HG02981 (cell line): ENCODE data around the gene LAG3.

Experiments used
- ATAC-seq: cut with Tn5 transposase; IDR thresholded peaks from one replicate; pipeline ENCODE4 v1.9.1; 2021; ENCODE audit warnings: mild to moderate bottlenecking, moderate library complexity; ENCODE audit not compliant: unreplicated experiment

The LAG3 gene

GRCh38 chr12:6787309-6787708 is 15.0 kb downstream of the LAG3 start:
- ATAC-seq = no peak

DNA sequence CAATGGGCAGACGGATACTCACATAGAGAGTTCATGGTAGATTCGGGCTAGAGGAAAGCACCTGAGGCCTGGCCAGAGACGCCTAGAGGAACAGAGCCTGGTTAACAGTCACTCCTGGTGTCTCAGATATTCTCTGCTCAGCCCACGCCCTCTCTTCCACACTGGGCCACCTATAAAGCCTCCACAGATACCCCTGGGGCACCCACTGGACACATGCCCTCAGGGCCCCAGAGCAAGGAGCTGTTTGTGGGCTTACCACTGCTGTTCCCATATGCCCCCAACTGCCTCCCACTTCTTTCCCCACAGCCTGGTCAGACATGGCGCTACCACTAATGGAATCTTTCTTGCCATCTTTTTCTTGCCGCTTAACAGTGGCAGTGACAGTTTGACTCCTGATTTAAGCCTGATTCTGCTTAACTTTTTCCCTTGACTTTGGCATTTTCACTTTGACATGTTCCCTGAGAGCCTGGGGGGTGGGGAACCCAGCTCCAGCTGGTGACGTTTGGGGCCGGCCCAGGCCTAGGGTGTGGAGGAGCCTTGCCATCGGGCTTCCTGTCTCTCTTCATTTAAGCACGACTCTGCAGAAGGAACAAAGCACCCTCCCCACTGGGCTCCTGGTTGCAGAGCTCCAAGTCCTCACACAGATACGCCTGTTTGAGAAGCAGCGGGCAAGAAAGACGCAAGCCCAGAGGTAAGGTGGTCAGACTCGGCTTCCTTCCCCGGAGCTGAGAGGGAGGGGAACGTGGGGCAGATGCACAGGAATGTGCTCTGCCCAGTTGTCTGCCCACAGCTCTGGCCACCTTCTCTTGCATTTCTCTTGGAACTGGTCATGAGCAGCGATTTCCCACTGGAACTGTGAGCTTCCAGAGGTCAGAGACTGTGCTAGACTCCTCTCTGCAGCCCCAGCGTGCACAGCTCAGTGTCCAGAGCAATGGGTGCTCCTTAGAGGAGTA is 16.9 kb downstream of the LAG3 start, which contains the start of gene CD4:
Gene CD4, plus strand, starts transcription at position 557 of the 953 bp plus-strand sequence. CDS start 10,611 bp downstream, outside the sequence.
- ATAC-seq = no peak

DNA sequence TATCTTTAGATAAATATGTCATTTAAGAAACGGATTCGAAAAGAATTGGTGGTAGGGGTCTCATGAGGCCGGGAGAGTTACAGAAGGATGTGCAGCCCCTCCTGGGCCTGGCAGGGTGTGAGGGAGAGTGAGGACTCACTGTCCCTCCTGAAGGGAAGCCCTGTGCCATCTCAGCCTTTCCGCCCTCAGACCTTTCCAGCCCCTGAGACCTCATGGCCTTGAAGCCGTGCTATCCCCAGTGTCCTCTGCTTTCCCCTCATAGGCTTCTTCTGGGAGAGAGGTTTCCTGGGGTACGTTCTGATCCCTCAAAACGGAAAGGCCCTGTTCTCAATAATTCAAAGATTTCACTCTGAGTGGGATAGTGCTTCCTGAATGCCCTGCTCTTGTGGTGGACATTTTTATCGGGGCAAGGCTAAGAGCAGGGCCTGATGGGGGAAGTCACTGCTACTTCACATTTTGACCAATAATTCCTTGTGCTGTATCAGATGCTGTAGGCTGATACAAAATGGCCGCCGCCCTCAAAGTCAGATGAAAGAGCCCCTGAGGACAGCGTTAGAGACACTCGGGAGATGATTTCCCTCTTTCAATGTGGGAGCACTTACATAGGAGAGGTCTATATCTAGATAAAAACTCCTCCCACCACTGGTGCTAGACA is 18.3 kb downstream of the LAG3 start:
- ATAC-seq = no peak

- ATAC-seq = no peak
Measured at GRCh38 chr12:6791931-6792520, 19.7 kb downstream of the LAG3 start.

DNA sequence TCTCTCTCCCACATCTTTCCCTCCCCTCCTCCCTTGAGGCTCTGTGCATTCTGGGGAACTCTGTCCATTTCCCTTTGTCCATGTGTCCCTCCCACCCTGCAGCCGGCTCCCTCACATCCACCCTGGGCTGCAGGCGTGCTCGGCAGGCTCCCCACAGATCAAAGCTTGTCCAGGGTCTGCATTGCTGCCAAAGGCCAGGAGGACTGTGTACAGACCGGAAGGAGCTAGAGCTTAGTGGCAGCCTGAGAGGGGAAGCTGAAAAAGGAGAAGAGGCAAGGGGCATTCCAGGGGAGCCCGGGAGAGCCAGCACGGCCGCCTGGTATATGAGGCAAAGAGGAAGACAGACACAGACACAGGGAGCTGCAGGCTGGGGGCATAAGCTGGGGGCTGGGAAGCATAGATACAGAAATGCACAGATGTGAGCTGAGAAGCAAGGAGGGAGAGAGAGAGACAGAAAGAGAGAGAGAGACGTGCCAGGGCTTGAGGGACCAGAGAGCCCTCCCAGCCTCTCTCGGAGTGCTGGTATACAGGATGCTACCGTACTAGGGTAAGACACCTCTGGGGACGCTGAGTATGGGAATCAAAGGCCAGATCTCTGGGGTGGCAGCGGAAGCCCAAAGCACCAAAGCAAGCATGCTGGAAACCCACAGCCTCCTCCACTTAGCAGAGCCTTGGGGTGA is 20.3 kb downstream of the LAG3 start:
- no peak for ATAC-seq

GRCh38 chr12:6795088-6795487 is 22.8 kb downstream of the LAG3 start:
- no peak for ATAC-seq

DNA sequence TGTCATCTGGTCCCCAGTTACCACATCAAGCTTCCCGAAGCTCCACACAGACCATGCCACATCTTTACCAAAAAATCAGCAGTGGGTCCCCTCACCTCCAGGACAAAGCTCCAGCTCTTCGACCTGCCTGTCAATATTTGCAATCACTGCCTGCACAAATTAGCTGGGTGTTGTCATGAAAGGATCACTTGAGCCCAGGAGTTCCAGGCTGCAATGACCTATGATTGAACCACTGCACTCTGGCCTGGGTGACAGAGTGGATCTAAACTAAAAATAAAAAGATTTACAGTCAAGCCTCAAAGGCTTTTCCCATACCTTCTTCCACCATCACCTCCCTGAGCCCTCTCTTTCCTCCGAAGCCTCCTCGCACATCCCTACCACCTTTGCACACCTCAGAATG is 24.3 kb downstream of the LAG3 start:
- ATAC-seq = no peak

DNA sequence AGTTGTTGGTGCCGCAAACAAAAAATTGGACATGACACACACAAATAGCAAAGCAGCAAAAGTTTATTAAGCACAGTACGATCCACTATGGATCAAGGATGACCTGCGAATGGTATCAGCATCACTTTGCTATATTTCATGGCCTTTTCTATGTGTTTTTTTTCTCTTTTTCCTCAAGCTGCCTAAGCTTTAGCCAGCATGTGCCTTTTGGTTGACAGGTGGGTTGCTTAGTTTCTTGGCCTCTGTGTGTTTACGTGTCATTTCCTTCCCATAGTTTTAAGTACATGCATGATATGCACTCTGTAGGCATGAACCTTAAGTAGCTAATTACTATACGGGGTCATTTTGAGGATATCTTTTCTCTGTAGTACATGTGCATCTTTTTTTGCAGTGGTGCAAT is 26.8 kb downstream of the LAG3 start:
- no peak for ATAC-seq

DNA sequence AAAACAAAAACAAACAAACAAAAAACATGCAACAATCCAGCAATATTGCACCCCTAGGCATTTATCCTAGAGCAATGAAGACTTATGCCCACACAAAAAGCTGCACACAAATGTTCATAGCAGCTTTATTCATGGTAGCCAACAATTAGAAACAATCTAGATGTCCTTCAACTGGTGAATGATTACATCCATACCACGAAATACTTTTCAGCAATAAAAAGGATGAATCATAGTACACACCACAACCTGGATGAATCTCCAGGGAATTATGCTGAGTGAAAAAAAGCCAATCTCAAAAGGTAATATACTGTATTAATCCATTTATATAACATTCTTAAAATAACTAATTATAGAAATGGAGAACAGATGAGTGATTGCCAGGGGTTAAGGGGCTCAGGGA is 34.9 kb downstream of the LAG3 start:
- ATAC-seq = no peak

- ATAC-seq = no peak
Measured at GRCh38 chr12:6809056-6809455, 36.7 kb downstream of the LAG3 start.

DNA sequence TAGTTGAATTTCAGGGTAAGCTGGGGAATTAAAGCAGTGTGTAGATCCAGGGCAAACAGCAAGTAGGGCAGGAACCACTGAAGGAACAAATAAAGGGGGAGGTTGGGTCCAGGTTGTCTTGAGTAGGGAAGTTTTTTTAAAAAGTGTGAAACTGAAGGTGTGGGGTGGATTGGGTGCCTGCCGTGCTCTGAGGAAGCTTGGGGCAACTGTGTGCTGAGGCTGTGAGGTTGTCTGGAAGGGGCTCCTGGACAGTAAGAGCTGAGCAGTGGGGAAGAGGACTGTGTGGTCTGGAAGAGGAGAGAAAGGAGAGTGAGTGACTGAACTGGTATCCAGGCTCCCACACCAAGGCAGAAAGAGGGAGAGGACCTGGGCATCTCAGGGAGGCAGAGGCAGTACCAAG is 38.4 kb downstream of the LAG3 start:
- ATAC-seq = no peak

DNA sequence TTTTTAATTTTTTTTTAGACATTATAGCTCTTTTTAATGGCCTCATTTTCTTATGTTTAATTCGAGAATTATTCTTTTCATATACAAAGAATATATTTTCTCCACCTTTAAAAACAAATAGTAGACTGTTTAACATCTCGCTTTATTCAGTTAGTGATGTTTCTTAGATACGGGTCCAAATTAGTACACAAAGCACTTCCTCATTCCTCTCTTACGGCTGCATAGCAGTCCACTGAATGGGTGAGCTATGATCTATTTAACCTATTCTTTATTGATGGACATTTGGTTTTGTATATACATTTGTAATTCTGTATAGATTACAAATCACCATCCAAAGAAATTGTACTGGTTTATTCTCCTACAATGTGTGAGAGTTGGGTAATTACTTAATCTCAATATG is 41.0 kb downstream of the LAG3 start:
- ATAC-seq = no peak

- no peak for ATAC-seq
Measured at GRCh38 chr12:6816598-6816997, 44.3 kb downstream of the LAG3 start.

DNA sequence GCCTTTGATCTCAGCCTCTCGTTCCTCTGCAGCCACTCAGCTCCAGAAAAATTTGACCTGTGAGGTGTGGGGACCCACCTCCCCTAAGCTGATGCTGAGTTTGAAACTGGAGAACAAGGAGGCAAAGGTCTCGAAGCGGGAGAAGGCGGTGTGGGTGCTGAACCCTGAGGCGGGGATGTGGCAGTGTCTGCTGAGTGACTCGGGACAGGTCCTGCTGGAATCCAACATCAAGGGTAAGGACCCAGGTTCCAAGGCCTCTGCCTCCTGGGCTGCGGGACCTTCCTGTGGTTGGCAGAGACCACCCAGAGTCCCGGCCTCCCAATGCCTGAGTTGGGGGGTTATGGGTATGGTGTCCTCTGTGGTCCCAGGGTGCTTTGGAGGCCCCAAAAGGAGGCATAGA is 44.8 kb downstream of the LAG3 start:
- ATAC-seq = no peak

DNA sequence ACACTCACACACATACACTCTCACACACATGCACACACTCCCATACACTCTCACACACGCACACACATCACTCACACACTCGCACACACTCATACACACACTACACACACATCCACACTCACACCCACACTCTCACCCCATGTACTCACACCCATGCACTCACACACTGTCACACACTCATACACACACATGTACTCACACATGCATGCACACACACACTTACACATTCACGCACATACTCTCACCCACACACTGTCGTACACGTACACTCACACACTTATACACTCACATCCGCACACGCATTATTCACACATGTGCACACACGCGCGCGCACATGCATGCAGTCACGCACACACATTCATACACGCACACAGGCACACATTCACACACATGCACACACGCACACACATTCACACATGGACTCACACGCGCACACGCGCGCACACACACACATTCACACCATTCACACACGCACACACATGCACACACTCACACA is 45.4 kb downstream of the LAG3 start:
- no peak for ATAC-seq

GRCh38 chr12:6818222-6818621 is 45.9 kb downstream of the LAG3 start:
- no peak for ATAC-seq

DNA sequence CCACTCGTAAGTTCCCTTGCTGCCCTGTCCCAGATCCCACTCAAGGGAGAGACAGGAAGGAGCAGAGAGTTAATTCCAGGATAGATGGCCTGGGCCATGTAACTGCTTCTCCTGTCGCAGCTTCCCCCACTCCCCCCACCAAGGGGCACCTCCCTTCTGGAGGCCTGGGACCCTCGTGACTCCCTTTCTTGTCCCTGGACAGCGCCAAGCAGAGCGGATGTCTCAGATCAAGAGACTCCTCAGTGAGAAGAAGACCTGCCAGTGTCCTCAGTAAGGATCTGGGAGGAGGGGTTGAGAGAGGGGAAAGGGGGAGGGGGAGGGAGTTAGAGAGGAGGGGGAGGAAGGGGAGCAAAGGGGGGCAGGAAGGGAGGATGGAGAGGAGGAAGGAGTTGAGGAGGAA is 46.3 kb downstream of the LAG3 start:
- no peak for ATAC-seq

GRCh38 chr12:6819106-6820030 is 47.0 kb downstream of the LAG3 start:
- no peak for ATAC-seq

GRCh38 chr12:6820166-6820565 is 47.8 kb downstream of the LAG3 start:
- no peak for ATAC-seq
